ENCODE results near the gene TARP.

The TARP gene

GRCh38 chr7:38319873-38320272 is 46.4 kb upstream of the TARP start:
- Histone ChIP-seq H3K36me3 (ENCODE audit: control insufficient read depth in 4 of 4, insufficient read depth in 3 of 4, low read depth in 1 of 4, low read length in 3 of 4) (no peaks in the 10 kb centered on the region), H3K4me3 (ENCODE audit: low read depth in 1 of 3, low read length in 3 of 3) (no peak overlapping the region), H3K27me3 (ENCODE audit: control insufficient read depth in 4 of 4, insufficient read depth in 4 of 4, low read length in 3 of 4) (no peaks in the 10 kb centered on the region), H3K4me1 (ENCODE audit: control insufficient read depth in 4 of 4, insufficient read depth in 4 of 4, low read length in 3 of 4) (no peaks in the 10 kb centered on the region), H3K9me3 (ENCODE audit: control insufficient read depth in 4 of 4, low read length in 3 of 4) (no peaks in the 10 kb centered on the region), H3K27ac (ENCODE audit: low read depth in 1 of 2, low read length in 2 of 2) (no peak overlapping the region), H3K9ac (ENCODE audit: low read depth in 1 of 2, low read length in 2 of 2) (no peak overlapping the region)
- no peak for DNase-seq (ENCODE audit: low spot score)
- no peak for TF ChIP-seq GABPA (IDR thresholded peaks at IDR 0.05 in 1 of 2, conservative IDR thresholded peaks at IDR 0.05 in 1 of 2)
- TF ChIP-seq HNF4G (IDR thresholded peaks at IDR 0.05) = no peak
- WGBS = 46% methylated on average over 2 of the region's 2 CpGs

GRCh38 chr7:38318803-38319416 is 45.5 kb upstream of the TARP start:
- WGBS = 14% methylated on average over 4 of the region's 4 CpGs
- H3K9me3 ChIP-seq (ENCODE audit: control insufficient read depth in 4 of 4, low read length in 3 of 4) = no peaks in the 10 kb centered on the region
- no peak overlapping the region for H3K4me3 ChIP-seq (ENCODE audit: low read depth in 1 of 3, low read length in 3 of 3)
- H3K36me3 ChIP-seq (ENCODE audit: control insufficient read depth in 4 of 4, insufficient read depth in 3 of 4, low read depth in 1 of 4, low read length in 3 of 4) = no peaks in the 10 kb centered on the region
- H3K27ac ChIP-seq (ENCODE audit: low read depth in 1 of 2, low read length in 2 of 2) = no peak overlapping the region
- H3K4me1 ChIP-seq (ENCODE audit: control insufficient read depth in 4 of 4, insufficient read depth in 4 of 4, low read length in 3 of 4) = no peaks in the 10 kb centered on the region
- no peak overlapping the region for H3K9ac ChIP-seq (ENCODE audit: low read depth in 1 of 2, low read length in 2 of 2)
- no peaks in the 10 kb centered on the region for H3K27me3 ChIP-seq (ENCODE audit: control insufficient read depth in 4 of 4, insufficient read depth in 4 of 4, low read length in 3 of 4)
- no peak for DNase-seq (ENCODE audit: low spot score)
- TF ChIP-seq CTCF (IDR thresholded peaks at IDR 0.05; ENCODE audit: low read depth, low read length, missing input control) (peak; percentile 35), REST (IDR thresholded peaks at IDR 0.05) (no peak), RAD21 (IDR thresholded peaks at IDR 0.05) (peak; percentile 73 to 80)

- Histone ChIP-seq H3K4me1 (ENCODE audit: control insufficient read depth in 4 of 4, insufficient read depth in 4 of 4, low read length in 3 of 4) (no peaks in the 10 kb centered on the region), H3K36me3 (ENCODE audit: control insufficient read depth in 4 of 4, insufficient read depth in 3 of 4, low read depth in 1 of 4, low read length in 3 of 4) (no peaks in the 10 kb centered on the region), H3K27ac (ENCODE audit: low read depth in 1 of 2, low read length in 2 of 2) (no peak overlapping the region), H3K9me3 (ENCODE audit: control insufficient read depth in 4 of 4, low read length in 3 of 4) (no peaks in the 10 kb centered on the region), H3K27me3 (ENCODE audit: control insufficient read depth in 4 of 4, insufficient read depth in 4 of 4, low read length in 3 of 4) (no peaks in the 10 kb centered on the region), H3K4me3 (ENCODE audit: low read depth in 1 of 3, low read length in 3 of 3) (no peak overlapping the region), H3K9ac (ENCODE audit: low read depth in 1 of 2, low read length in 2 of 2) (no peak overlapping the region)
- TF ChIP-seq EGR1 (IDR thresholded peaks at IDR 0.05; ENCODE audit: low read depth in 2 of 2) (no peak), MAX (IDR thresholded peaks at IDR 0.05) (no peak), CTCF (IDR thresholded peaks at IDR 0.05; ENCODE audit: low read depth, low read length, missing input control) (no peak), YY1 (IDR thresholded peaks at IDR 0.05) (no peak)
- DNase-seq (ENCODE audit: low spot score) = no peak
- WGBS = 75% methylated on average over 9 of the region's 9 CpGs
Measured at GRCh38 chr7:38318241-38318640, 44.8 kb upstream of the TARP start.
